Skin epidermis (tissue), 12 donors: ENCODE results near the gene RALBP1.
"Not testable (repeated sequence)": the region's sequence is repeated elsewhere in the genome, so short reads cannot be mapped to it uniquely, and the experiment has no call there.

Experiments
- H3K27ac ChIP-seq, 21 experiments: fragments of 200-600 bp; sonication (generic) in 11 of 21; one replicate each; pipeline ENCODE4 v1.5.0; 2020; ENCODE audit warnings: mild to moderate bottlenecking in 3 of 21, inconsistent platforms in 2 of 21, moderate library complexity in 2 of 21
- H3K4me3 ChIP-seq, 7 experiments: fragments of 200-600 bp; sonication (generic) in 2 of 7; one replicate each; pipeline ENCODE4 v1.5.0; 2020; ENCODE audit warnings: inconsistent platforms in 2 of 7, mild to moderate bottlenecking in 2 of 7, moderate library complexity in 1 of 7

Gene RALBP1

GRCh38 chr18:9450920-9451319 lies 24.4 kb upstream of the RALBP1 start:
- H3K4me3 ChIP-seq, H3K27ac ChIP-seq: not testable (repeated sequence)

GRCh38 chr18:9453283-9453682 lies 22.0 kb upstream of the RALBP1 start:
- Histone ChIP-seq H3K4me3 (no peak overlapping the region), H3K27ac (no peak overlapping the region)

- H3K27ac ChIP-seq: peak overlapping the region in 7 of 21 experiments; percentile 3 to 25 (median 11)
- no peak overlapping the region for H3K4me3 ChIP-seq
Measured at GRCh38 chr18:9454061-9454703, 21.1 kb upstream of the RALBP1 start.

- Histone ChIP-seq H3K27ac (no peak overlapping the region), H3K4me3 (no peak overlapping the region)
Measured at GRCh38 chr18:9455718-9456511, 19.4 kb upstream of the RALBP1 start.

GRCh38 chr18:9466127-9466526 lies 9.2 kb upstream of the RALBP1 start:
- Histone ChIP-seq H3K4me3 (no peak overlapping the region), H3K27ac (peak overlapping the region in 1 of 21 experiments; percentile 1)

- Histone ChIP-seq H3K4me3 (no peak overlapping the region), H3K27ac (peak overlapping the region in 1 of 21 experiments; percentile 1)
Measured at GRCh38 chr18:9466846-9467245, 8.5 kb upstream of the RALBP1 start.

- no peak overlapping the region for H3K4me3 ChIP-seq
- no peak overlapping the region for H3K27ac ChIP-seq
Measured at GRCh38 chr18:9468998-9469397, 6.3 kb upstream of the RALBP1 start.

- no peak overlapping the region for H3K4me3 ChIP-seq
- no peak overlapping the region for H3K27ac ChIP-seq
Measured at GRCh38 chr18:9469685-9470084, 5.6 kb upstream of the RALBP1 start.

- peak overlapping the region; percentile 23 to 98 (median 93) for H3K27ac ChIP-seq
- H3K4me3 ChIP-seq: peak overlapping the region; percentile 68 to 98 (median 77)
Measured at GRCh38 chr18:9474108-9474982, 968 bp upstream of the RALBP1 start.

- peak overlapping the region; percentile 68 to 98 (median 77) for H3K4me3 ChIP-seq
- H3K27ac ChIP-seq: peak overlapping the region; percentile 65 to 98 (median 94)
Measured at GRCh38 chr18:9475643-9476591, 604 bp downstream of the RALBP1 start.

GRCh38 chr18:9476949-9477348 lies 1.6 kb downstream of the RALBP1 start:
- H3K27ac ChIP-seq: peak overlapping the region in 12 of 21 experiments; percentile 22 to 98 (median 92)
- H3K4me3 ChIP-seq: peak overlapping the region in 6 of 7 experiments; percentile 68 to 96 (median 75)

GRCh38 chr18:9477509-9477908 lies 2.2 kb downstream of the RALBP1 start:
- no peak overlapping the region for H3K4me3 ChIP-seq
- no peak overlapping the region for H3K27ac ChIP-seq

- Histone ChIP-seq H3K4me3 (no peak overlapping the region), H3K27ac (no peak overlapping the region)
Measured at GRCh38 chr18:9478545-9478944, 3.2 kb downstream of the RALBP1 start.

GRCh38 chr18:9482790-9483189 lies 7.5 kb downstream of the RALBP1 start:
- H3K4me3 ChIP-seq: no peak overlapping the region
- no peak overlapping the region for H3K27ac ChIP-seq

- H3K4me3 ChIP-seq: no peak overlapping the region
- no peak overlapping the region for H3K27ac ChIP-seq
Measured at GRCh38 chr18:9483526-9483925, 8.2 kb downstream of the RALBP1 start.

- H3K27ac ChIP-seq, H3K4me3 ChIP-seq: not testable (repeated sequence)
Measured at GRCh38 chr18:9484856-9485255, 9.5 kb downstream of the RALBP1 start.

- H3K4me3 ChIP-seq: no peak overlapping the region
- no peak overlapping the region for H3K27ac ChIP-seq
Measured at GRCh38 chr18:9488538-9488937, 13.2 kb downstream of the RALBP1 start.

- Histone ChIP-seq H3K4me3 (no peak overlapping the region), H3K27ac (no peak overlapping the region)
Measured at GRCh38 chr18:9494778-9495331, 19.5 kb downstream of the RALBP1 start.

GRCh38 chr18:9495465-9495864 lies 20.2 kb downstream of the RALBP1 start:
- Histone ChIP-seq H3K4me3 (no peak overlapping the region), H3K27ac (no peak overlapping the region)
